GM18870 (cell line): ENCODE results near the gene PALD1.

Source experiments
- ATAC-seq: cut with Tn5 transposase; IDR thresholded peaks from one replicate; pipeline ENCODE4 v1.9.1; 2021; ENCODE audit warnings: moderate library complexity; ENCODE audit not compliant: unreplicated experiment

PALD1 gene

GRCh38 chr10:70552586-70552985 lies 74.0 kb downstream of the PALD1 start:
- no peak for ATAC-seq

- no peak for ATAC-seq
These were observed 76.8 kb downstream of the PALD1 start for GRCh38 chr10:70555371-70555770.

- no peak for ATAC-seq
These were observed 78.7 kb downstream of the PALD1 start for GRCh38 chr10:70557086-70557845.

GRCh38 chr10:70557876-70558275 lies 79.3 kb downstream of the PALD1 start:
- ATAC-seq: no peak

- no peak for ATAC-seq
These were observed 79.7 kb downstream of the PALD1 start for GRCh38 chr10:70558295-70558694.

GRCh38 chr10:70558871-70559810 lies 80.6 kb downstream of the PALD1 start:
- no peak for ATAC-seq

GRCh38 chr10:70559861-70560260 lies 81.3 kb downstream of the PALD1 start:
- ATAC-seq: no peak

- ATAC-seq: no peak
These were observed 82.0 kb downstream of the PALD1 start for GRCh38 chr10:70560511-70560941.

GRCh38 chr10:70561070-70561469 lies 82.5 kb downstream of the PALD1 start:
- no peak for ATAC-seq

- ATAC-seq: no peak
These were observed 83.0 kb downstream of the PALD1 start for GRCh38 chr10:70561558-70561957.

- no peak for ATAC-seq
These were observed 83.6 kb downstream of the PALD1 start for GRCh38 chr10:70562036-70562755.

GRCh38 chr10:70563230-70563629 lies 84.7 kb downstream of the PALD1 start:
- ATAC-seq: no peak

GRCh38 chr10:70564113-70564725 lies 85.7 kb downstream of the PALD1 start:
- ATAC-seq: no peak

- ATAC-seq: no peak
These were observed 86.4 kb downstream of the PALD1 start for GRCh38 chr10:70564901-70565351.

- no peak for ATAC-seq
These were observed 87.3 kb downstream of the PALD1 start for GRCh38 chr10:70565556-70566514.

GRCh38 chr10:70566515-70567290 lies 88.1 kb downstream of the PALD1 start:
- ATAC-seq: no peak

- ATAC-seq: no peak
These were observed 89.0 kb downstream of the PALD1 start for GRCh38 chr10:70567603-70568002.

GRCh38 chr10:70568113-70568512 lies 89.5 kb downstream of the PALD1 start:
- no peak for ATAC-seq
